ENCODE data around the gene KIAA0825.
"Not testable (repeated sequence)": the region's sequence is repeated elsewhere in the genome, so short reads cannot be mapped to it uniquely, and the experiment has no call there.

Gene KIAA0825

GRCh38 chr5:94573349-94573748 lies 45.1 kb downstream of the KIAA0825 start:
- not testable (repeated sequence) for DNase-seq (ENCODE audit: low read depth, low spot score)

GRCh38 chr5:94571415-94571814 lies 47.0 kb downstream of the KIAA0825 start:
- no peak for DNase-seq (ENCODE audit: low read depth, low spot score)

GRCh38 chr5:94564812-94565211 lies 53.6 kb downstream of the KIAA0825 start:
- DNase-seq (ENCODE audit: low read depth, low spot score) = no peak

GRCh38 chr5:94562327-94562971 lies 56.0 kb downstream of the KIAA0825 start:
- DNase-seq (ENCODE audit: low read depth, low spot score) = peak; percentile 30

- no peak for DNase-seq (ENCODE audit: low read depth, low spot score)
These were observed 60.4 kb downstream of the KIAA0825 start for GRCh38 chr5:94558028-94558427.

- DNase-seq (ENCODE audit: low read depth, low spot score) = no peak
These were observed 66.5 kb downstream of the KIAA0825 start for GRCh38 chr5:94551858-94552257.

GRCh38 chr5:94545870-94546625 lies 72.4 kb downstream of the KIAA0825 start:
- peak; percentile 21 for DNase-seq (ENCODE audit: low read depth, low spot score)

GRCh38 chr5:94544875-94545547 lies 73.4 kb downstream of the KIAA0825 start:
- DNase-seq (ENCODE audit: low read depth, low spot score) = no peak

- DNase-seq (ENCODE audit: low read depth, low spot score) = peak; percentile 29
These were observed 74.3 kb downstream of the KIAA0825 start for GRCh38 chr5:94544031-94544650.

GRCh38 chr5:94540856-94541494 lies 77.4 kb downstream of the KIAA0825 start:
- DNase-seq (ENCODE audit: low read depth, low spot score) = no peak

- DNase-seq (ENCODE audit: low read depth, low spot score) = no peak
These were observed 80.1 kb downstream of the KIAA0825 start for GRCh38 chr5:94538260-94538659.

GRCh38 chr5:94526706-94527105 lies 91.7 kb downstream of the KIAA0825 start:
- no peak for DNase-seq (ENCODE audit: low read depth, low spot score)

GRCh38 chr5:94524841-94525697 lies 93.3 kb downstream of the KIAA0825 start:
- peak; percentile 52 for DNase-seq (ENCODE audit: low read depth, low spot score)

GRCh38 chr5:94523018-94523417 lies 95.4 kb downstream of the KIAA0825 start:
- no peak for DNase-seq (ENCODE audit: low read depth, low spot score)

GRCh38 chr5:94522117-94522516 lies 96.3 kb downstream of the KIAA0825 start:
- DNase-seq (ENCODE audit: low read depth, low spot score) = no peak

GRCh38 chr5:94517490-94518488 lies 100.6 kb downstream of the KIAA0825 start:
- DNase-seq (ENCODE audit: low read depth, low spot score) = no peak

- no peak for DNase-seq (ENCODE audit: low read depth, low spot score)
These were observed 102.3 kb downstream of the KIAA0825 start for GRCh38 chr5:94516148-94516547.

- no peak for DNase-seq (ENCODE audit: low read depth, low spot score)
These were observed 109.8 kb downstream of the KIAA0825 start for GRCh38 chr5:94508461-94509148.

Measured in astrocyte of the hippocampus (primary cell).